ENCODE data around the gene GOLGA8B.
"Not testable (repeated sequence)": the region's sequence is repeated elsewhere in the genome, so short reads cannot be mapped to it uniquely, and the experiment has no call there.

The GOLGA8B gene

DNA sequence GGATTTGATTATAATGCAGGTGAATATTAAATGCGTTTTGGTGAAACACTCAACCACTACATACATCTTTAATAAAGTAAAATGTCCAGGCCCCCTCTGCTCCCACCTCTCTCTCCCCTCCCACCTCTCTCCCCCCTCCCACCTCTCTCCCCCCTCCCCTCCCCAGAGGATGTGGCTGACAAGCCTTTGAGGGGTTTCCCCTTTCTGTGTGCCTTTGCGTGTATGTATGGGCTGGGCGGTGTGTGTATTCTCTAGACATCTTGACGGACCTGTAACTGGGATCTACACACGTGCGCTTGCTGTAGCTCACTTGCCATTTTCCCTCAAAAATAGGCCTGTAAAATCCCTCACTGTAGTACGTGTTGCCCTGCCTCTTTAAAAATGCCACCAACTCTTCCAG lies 28.3 kb downstream of the GOLGA8B start:
- DNase-seq (ENCODE audit: low spot score), result not testable (repeated sequence)

- DNase-seq (ENCODE audit: low spot score), result not testable (repeated sequence)
Observed at GRCh38 chr15:34554716-34555115, 28.7 kb downstream of the GOLGA8B start.

GRCh38 chr15:34554126-34554525 lies 29.3 kb downstream of the GOLGA8B start:
- not testable (repeated sequence) for DNase-seq (ENCODE audit: low spot score)

DNA sequence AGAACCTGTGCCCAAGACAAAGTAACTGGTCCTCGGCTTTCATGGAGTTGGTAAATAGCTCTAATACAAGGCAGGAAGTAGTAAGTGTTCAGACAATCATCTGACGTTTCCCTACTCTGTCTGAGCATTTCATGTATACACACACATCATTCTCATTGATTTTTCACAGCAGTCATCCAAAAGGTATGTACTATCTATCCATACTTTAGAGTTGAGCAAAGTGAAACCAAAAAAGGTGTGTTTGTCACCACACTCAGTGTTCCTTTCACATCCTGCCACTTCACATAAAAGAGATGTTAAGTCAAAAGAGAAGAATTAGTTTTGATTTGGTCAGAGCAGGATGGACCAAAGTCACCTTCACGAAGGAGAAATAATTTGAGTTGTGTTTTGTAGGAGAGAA lies 33.3 kb downstream of the GOLGA8B start:
- DNase-seq (ENCODE audit: low spot score), result not testable (repeated sequence)

DNA sequence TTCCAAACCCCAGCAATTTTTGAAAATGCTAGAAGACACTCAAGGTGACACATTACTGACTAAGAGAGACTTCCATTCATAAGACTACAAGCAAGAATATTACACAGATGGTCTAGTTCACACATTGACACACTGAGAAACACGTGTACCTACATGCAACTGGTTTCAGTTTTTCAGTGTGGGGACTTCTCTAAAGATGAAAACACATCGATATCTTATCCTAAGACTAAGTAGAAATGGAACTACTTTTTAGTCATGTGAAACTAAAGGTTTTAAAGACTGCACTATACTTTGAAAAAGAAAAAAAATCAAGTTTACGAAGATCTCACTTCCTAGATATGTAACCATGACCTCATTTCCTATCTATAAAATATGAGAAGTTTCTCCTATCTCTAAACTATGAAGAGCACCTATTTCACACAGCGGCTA lies 34.1 kb downstream of the GOLGA8B start:
- not testable (repeated sequence) for DNase-seq (ENCODE audit: low spot score)

DNA sequence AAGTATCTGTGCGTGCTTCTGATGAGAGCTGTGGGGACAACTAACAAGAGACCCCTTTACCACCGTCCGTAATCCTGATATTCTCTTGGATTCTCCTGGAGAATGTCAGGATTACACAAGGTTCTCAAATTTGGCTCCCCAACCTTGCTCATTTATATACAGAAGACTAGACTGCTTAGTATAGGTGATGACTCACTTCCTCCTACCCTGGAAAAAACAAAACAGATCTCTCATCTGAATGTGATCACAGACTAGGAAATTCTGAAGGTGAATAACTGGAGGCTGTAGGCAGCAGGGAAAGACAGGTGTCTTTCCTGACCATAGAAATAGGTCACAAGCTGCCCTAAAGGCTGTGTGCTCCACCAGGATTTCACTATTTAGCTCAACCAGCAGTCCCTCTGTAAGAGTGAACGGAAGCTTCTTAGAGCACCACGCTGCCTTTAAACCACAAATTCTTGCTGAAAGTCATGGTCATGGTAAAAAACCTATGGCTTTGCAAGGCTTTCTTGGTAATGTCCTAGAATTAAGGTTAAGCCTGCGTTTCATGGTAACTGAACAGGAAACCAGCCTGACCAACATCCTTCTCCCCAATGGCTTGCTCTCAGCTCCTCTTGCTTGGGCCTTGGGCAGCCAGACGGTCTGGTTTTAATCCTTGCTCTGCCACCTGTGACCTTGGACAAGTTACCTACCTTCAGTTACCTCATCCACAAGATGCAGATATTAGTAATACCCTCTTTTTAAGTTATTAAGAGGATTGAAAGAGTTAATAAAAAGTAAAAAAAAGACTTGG lies 39.4 kb downstream of the GOLGA8B start:
- DNase-seq (ENCODE audit: low spot score), result not testable (repeated sequence)

DNA sequence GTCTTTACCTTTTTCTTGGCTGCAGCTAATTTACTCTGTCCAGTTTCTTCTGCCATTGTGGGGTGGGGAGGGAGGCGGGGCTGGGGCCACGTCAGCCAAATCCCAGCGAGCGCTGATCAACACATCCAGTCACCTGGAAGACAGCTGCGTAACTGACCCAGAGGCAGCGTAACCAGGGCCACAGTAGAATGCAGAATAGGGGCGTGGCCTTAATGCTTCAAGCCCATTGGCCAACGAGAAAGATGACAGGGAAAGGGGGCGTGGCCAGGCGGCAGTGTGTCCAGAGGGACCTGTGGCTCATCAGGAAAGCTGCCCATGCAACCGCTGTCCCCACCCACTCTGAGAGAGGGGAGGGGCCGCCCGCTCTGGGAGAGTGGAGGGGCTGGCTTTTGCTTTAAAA lies 47.6 kb downstream of the GOLGA8B start:
- DNase-seq (ENCODE audit: low spot score), result not testable (repeated sequence)

All from globus pallidus (tissue), 1 donor.